GM18868 (cell line): ENCODE results near the gene RNLS.
"Not testable (repeated sequence)": the region's sequence is repeated elsewhere in the genome, so short reads cannot be mapped to it uniquely, and the experiment has no call there.

Experiments
- ATAC-seq: cut with Tn5 transposase; IDR thresholded peaks from one replicate; pipeline ENCODE4 v1.9.1; 2021; ENCODE audit warnings: mild to moderate bottlenecking, moderate library complexity; ENCODE audit not compliant: unreplicated experiment

Gene RNLS

DNA sequence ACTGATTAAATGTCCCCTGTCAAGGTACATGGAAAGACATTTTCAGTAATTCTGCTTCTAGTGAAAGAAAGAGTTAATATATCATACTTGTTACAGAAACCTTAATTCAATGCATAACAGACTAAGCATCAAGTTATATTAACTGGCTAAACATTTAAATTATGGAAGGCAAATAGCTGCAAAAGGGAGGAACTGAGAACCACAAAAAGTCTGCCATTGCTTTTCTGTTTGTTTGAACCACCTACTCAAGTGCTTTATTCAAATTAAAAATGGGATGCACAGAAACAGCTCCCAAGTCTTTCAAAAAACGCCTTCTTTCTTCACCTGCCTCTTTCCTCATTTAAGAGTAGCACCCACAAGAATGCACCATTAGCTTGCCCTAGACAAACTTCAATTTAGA lies 271.9 kb downstream of the RNLS start:
- no peak for ATAC-seq

DNA sequence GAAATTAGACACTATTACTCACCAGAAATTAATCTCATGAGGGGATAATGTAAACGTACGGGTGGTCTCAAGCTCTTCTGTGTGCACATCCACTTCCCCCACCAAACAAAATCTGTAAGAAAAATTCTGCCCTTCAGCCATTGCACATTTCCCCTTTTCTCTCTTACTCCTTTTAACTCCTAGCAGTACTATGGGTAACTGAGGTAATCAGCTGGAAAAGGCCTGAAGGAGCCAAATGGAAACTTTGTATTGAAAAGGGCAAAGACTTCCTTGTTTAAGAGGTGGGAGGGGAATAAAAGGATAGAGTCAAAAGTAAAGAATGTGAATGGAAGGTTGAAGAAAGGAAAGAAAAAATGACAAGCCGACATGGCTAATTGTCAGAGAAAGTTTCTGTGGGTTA lies 273.8 kb downstream of the RNLS start:
- no peak for ATAC-seq

DNA sequence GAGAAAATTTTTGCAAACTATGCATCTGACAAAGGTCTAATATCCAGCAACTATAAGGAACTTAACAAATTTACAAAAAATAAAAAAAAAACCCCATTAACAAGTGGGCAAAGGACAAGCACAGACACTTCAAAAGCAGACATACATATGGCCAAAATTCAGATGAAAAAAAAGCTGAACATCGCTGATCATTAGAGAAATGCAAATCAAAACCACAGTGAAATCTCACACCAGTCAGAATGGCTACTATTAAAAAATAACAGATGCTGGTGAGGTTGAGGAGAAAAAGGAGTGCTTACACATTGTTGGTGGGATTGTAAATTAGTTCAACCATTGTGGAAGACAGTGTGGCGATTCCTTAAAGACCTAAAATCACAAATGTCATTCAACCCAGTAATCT lies 274.8 kb downstream of the RNLS start:
- ATAC-seq, result not testable (repeated sequence)

DNA sequence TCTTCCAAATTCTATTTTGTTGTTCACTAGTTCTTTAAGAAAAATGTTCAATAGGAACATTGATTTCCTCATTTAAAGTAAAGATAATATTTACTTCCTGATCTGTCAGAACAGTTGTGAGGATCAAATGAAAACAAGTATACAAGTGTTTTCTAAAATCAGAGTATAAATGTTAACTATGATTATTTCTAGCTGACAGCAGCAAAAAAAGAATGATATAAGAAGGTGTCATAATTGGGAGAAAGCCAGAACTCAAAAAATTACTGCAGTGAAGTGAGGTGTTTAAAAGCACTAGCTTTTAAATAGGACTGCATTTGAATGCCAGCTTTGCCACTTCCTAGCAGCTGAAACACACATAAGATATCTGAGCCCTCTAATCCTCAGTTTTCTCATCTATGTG lies 283.3 kb downstream of the RNLS start:
- ATAC-seq, result no peak

DNA sequence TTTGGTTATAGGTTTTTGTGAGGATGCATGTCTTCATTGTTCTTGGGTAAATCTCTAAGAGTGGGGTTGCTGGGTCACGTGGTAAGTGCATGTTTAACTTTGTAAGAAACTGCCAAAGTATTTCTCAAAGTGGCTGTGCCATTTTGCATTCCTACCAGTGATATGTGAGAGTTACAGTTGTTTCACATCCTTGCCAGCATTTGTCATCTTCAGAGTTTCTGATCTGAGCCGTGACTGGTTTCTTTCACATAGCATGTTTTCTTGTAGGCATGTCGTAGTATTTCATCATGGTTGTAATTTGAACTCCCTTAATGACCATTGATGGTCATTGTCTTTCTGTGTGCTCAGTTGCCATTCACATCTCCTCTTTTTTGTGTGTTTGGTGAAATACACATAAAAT lies 286.0 kb downstream of the RNLS start:
- no peak for ATAC-seq

GRCh38 chr10:88293651-88294230 lies 289.4 kb downstream of the RNLS start:
- no peak for ATAC-seq

GRCh38 chr10:88293073-88293472 lies 290.0 kb downstream of the RNLS start:
- no peak for ATAC-seq

DNA sequence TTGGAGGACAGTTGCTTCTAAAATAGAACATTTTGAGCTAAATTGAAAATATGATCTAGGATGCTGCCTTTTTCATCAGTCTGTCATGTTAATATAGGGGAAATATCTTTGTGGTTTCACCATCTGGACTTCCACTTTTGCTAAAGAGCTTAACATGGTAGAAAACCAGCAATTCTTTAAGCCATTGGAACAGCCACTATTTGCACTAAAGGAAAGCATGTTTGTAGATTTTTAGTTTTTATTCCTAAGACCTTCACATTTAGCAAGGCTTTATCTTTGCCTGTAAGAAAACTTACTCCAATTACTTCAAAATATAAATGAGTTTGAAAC lies 291.0 kb downstream of the RNLS start:
- ATAC-seq, result no peak

GRCh38 chr10:88291289-88292184 lies 291.6 kb downstream of the RNLS start:
- no peak for ATAC-seq

DNA sequence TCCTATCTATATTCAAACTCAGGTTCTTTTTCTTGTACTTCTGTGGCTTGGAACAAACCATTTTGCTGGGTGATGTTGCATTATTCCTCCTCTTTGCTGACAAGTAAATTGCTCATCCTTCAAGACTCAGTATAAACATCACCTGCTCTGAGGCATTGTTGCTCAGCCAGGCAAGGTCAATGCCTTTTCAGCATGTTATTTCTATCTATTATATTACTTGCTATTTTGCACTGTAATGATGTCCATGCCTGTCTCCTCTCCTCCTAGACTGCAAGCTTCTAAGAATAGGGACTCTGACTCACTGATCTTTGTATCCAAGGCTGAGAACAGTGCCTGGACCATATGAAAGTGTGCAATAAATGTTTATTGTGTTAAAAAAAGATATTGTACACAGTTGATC lies 293.8 kb downstream of the RNLS start:
- ATAC-seq, result no peak

DNA sequence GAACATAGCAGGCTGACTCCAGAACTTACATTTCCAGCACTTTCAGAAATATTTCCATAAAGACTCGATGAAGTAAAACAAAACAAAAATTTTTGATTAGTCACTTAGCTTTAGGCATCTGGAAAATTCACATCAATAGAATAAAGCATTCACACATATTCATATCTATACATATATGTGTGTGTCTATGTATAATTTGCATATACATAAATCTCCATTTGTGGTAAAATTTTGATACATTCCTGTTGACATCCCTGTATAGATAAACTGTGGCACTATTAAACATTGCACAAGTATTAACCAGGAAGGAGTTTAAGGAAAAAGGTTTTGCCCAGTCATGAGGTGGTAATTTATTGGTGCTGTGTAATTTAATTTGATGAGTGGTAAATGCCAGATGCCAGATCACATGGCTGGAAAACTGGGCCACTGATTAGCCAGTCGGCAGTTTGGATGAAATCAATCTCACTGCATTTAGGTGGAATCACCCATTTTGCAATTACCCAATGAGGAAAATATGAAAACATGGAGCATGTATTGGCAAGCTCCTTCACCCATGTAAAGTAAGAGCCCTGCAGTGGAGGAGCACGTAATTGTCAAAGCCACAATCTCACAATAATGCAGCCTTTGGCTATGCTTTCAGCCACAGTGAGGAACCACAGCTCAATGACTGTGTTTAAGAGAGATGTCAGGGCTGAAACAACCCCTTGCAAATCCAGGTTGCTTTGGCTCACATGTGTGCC lies 294.6 kb downstream of the RNLS start:
- peak; percentile 63 for ATAC-seq

DNA sequence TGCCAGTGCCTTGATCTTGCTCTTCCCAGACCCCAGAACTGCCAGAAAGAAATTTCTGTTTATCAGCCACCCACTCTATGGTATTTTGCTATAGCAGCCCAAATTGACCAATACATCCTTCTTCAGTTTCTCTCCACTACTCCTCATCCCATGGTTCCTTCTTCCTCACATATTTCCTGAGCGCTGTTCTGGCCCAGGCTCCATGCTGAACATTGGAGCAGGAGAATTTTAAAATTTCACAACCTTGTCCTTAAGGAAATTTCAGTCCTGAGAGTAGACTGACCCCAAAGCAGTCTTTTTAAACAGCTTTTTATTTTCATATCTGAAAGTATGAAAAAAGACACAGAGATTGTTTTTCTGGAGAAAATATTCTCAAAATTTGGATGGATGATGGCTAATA lies 297.1 kb downstream of the RNLS start:
- no peak for ATAC-seq

- peak; percentile 42 for ATAC-seq
Observed at GRCh38 chr10:88281592-88282347, 301.3 kb downstream of the RNLS start.

- ATAC-seq, result no peak
Observed at GRCh38 chr10:88280518-88280917, 302.6 kb downstream of the RNLS start.

DNA sequence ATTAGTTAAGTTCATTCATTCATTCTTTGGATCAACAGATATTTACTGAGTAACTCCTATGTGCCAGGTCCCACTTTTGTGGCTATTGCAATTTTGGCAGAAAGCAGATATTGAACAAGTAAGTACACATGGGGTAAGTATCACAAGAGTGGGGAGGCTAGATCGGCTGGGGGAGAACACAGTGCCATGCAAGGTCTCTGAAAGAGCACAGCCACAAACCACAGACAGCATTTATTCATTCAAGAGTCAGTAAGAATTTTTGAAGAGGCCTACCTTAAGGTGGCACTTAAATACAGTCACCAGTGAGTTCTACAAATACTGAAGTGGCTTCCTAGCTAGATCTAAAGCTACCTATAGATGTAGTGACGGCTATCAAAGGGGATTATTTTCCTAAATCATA lies 304.2 kb downstream of the RNLS start:
- ATAC-seq, result no peak

GRCh38 chr10:88276945-88277344 lies 306.2 kb downstream of the RNLS start:
- ATAC-seq, result not testable (repeated sequence)

DNA sequence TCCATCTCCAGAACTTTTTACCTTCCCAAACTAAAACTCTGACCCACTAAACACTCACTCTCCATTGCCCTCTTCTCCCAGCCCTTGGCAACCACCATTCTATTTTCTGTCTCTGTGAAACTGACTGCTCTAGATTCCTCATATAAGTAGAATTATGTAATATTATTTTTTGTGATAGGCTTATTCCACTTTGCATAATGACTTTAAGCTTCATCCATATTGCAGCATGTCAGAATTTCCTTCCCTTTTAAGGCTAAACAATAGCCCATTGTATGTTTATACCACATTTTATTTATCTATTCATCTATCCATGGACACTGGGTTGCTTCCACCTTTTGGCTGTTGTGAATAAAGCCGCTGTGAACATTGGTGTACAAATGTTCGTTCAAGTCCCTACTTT lies 308.8 kb downstream of the RNLS start:
- ATAC-seq, result no peak

DNA sequence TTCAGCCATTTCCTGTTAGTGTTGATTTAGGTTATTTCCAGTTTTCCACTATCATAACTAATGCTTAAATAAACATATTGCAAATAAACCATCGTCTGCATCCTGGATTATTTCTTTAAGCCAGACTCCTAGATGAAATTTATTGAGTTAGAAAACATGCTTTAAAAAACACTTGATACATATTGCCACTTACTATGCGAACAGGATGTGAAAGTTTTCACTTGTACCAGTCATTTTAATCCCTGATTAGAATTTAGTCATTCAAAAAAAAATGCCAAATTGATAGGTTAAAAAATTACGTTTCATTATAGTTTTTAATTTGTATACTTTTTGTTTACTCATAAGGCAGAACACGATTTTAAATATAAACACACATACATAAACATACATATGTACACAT lies 309.6 kb downstream of the RNLS start:
- no peak for ATAC-seq

GRCh38 chr10:88271761-88272543 lies 311.2 kb downstream of the RNLS start:
- ATAC-seq, result peak; percentile 24

DNA sequence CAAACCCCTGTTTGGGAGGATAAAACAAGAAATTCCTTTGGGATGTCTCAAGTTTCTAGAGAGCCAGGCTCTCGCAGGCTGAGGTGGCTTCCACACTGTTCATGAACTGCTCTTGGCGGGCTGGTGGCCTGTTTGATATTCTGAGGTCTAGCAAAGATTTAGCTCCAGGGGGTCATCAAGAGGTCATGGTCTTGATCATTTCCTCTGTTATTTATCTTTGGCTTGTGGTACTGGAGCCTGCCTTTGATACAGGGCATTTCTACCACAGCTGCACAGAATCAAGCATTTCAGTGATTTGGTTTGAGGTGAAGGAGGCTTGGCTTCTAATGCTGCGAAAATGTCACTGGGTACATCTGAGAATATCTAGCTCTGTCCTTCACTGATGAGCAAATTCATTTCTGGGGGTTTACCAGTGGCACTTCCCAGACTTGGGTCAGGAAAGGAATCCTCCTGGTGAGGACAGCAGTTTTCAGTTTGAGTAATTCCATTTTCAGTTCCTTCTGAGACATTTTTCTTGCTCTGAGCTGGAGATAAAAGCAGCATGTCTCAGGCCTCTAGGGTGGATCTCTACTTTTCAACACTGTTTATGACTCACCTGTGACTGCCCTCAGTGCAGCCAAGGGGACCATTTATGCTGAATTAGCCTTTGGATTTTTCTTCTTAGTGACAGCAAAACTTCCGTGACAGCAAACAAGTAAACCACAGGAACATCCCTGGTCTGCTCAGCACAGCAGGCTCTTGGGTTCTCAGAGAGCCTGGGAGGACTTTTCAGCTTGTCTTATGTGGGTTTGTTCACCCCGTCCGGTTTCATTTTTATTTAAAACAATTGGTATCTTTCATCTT lies 312.0 kb downstream of the RNLS start:
- ATAC-seq, result peak; percentile 93
